Nephron (organoid): Measurements from ENCODE around the gene PEF1.

Experiments
- H3K27ac Mint-ChIP-seq, 3 experiments: 2 replicates each; pipeline ENCODE4 v1.8.0; 2020; ENCODE audit warnings: mixed read lengths in 3 of 3, mild to moderate bottlenecking in 2 of 3, moderate library complexity in 1 of 3
- H3K27me3 Mint-ChIP-seq: 2 replicates; pipeline ENCODE4 v1.8.0; 2021; ENCODE audit warnings: low read depth, mild to moderate bottlenecking, moderate library complexity, mixed read lengths
- H3K36me3 Mint-ChIP-seq: 2 replicates; pipeline ENCODE4 v1.8.0; 2020; ENCODE audit warnings: low read depth, mixed read lengths
- H3K4me1 Mint-ChIP-seq: 2 replicates; pipeline ENCODE4 v1.8.0; 2020; ENCODE audit warnings: mixed read lengths
- H3K4me3 Mint-ChIP-seq, 3 experiments: 2 replicates each; pipeline ENCODE4 v1.8.0; 2020; ENCODE audit warnings: mild to moderate bottlenecking in 3 of 3, mixed read lengths in 3 of 3, moderate library complexity in 2 of 3
- H3K9me3 Mint-ChIP-seq: 2 replicates; pipeline ENCODE4 v1.8.0; 2020; ENCODE audit warnings: mixed read lengths
- TF ChIP-seq, protein P1 (sequence below), 3 experiments: fragments of 200-600 bp; sonication (generic); IDR thresholded peaks; one replicate each; pipeline ENCODE4 v1.5.0; 2021; ENCODE audit warnings: antibody characterized with exemption in 3 of 3; ENCODE audit not compliant: unreplicated experiment in 3 of 3

Gene PEF1

GRCh38 chr1:31642366-31642765 is 2.3 kb downstream of the PEF1 start:
- Mint-ChIP-seq H3K9me3 (no peaks in the 10 kb centered on the region), H3K27me3 (no peaks in the 10 kb centered on the region), H3K27ac (no peak overlapping the region), H3K36me3 (no peaks in the 10 kb centered on the region), H3K4me1 (peaks cover 44% of the 10 kb centered on the region), H3K4me3 (peak overlapping the region; percentile 17 to 54 (median 31))
- TF ChIP-seq, protein P1, sequence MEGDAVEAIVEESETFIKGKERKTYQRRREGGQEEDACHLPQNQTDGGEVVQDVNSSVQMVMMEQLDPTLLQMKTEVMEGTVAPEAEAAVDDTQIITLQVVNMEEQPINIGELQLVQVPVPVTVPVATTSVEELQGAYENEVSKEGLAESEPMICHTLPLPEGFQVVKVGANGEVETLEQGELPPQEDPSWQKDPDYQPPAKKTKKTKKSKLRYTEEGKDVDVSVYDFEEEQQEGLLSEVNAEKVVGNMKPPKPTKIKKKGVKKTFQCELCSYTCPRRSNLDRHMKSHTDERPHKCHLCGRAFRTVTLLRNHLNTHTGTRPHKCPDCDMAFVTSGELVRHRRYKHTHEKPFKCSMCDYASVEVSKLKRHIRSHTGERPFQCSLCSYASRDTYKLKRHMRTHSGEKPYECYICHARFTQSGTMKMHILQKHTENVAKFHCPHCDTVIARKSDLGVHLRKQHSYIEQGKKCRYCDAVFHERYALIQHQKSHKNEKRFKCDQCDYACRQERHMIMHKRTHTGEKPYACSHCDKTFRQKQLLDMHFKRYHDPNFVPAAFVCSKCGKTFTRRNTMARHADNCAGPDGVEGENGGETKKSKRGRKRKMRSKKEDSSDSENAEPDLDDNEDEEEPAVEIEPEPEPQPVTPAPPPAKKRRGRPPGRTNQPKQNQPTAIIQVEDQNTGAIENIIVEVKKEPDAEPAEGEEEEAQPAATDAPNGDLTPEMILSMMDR (IDR thresholded peaks at IDR 0.05; ENCODE audit: unreplicated experiment in 3 of 3), result no peak

- Mint-ChIP-seq H3K4me3 (no peak overlapping the region), H3K9me3 (no peaks in the 10 kb centered on the region), H3K27me3 (no peaks in the 10 kb centered on the region), H3K36me3 (no peaks in the 10 kb centered on the region), H3K27ac (no peak overlapping the region), H3K4me1 (peaks cover 37% of the 10 kb centered on the region)
- TF ChIP-seq, protein P1 (IDR thresholded peaks at IDR 0.05; ENCODE audit: unreplicated experiment in 3 of 3), result no peak
Measured at GRCh38 chr1:31640964-31641363, 3.7 kb downstream of the PEF1 start.

DNA sequence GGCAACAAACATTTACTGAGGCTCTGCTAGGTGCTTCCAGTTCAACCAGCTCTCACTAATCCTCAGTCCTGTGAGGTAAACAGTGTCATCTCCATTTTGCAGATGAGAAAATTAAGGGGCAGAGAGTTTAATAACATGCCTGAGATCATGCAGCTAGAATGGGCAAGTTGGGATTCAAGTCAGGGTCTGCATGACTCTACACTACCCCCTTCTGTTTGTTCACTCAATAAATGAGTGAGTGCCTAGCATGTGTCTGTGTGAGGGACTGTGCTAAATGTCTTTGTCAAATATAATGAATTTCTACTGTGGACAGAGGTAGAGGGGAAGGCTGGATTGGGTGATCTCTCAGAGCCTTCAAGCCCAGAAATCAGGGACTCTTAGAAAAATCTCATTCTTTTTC is 4.5 kb downstream of the PEF1 start:
- no peak overlapping the region for H3K27ac Mint-ChIP-seq
- H3K9me3 Mint-ChIP-seq, result no peaks in the 10 kb centered on the region
- H3K4me3 Mint-ChIP-seq, result no peak overlapping the region
- H3K27me3 Mint-ChIP-seq, result no peaks in the 10 kb centered on the region
- H3K4me1 Mint-ChIP-seq, result peaks cover 36% of the 10 kb centered on the region
- TF ChIP-seq, protein P1 (IDR thresholded peaks at IDR 0.05; ENCODE audit: unreplicated experiment in 3 of 3), result no peak
- no peaks in the 10 kb centered on the region for H3K36me3 Mint-ChIP-seq

GRCh38 chr1:31639543-31639942 is 5.1 kb downstream of the PEF1 start:
- Mint-ChIP-seq H3K4me1 (peaks cover 31% of the 10 kb centered on the region), H3K27ac (no peak overlapping the region), H3K27me3 (no peaks in the 10 kb centered on the region), H3K4me3 (no peak overlapping the region), H3K36me3 (peaks cover 2% of the 10 kb centered on the region), H3K9me3 (no peaks in the 10 kb centered on the region)
- TF ChIP-seq, protein P1 (IDR thresholded peaks at IDR 0.05; ENCODE audit: unreplicated experiment in 3 of 3), result no peak

- Mint-ChIP-seq H3K4me3 (peak overlapping the region in 1 of 3 experiments; percentile 24), H3K36me3 (peaks cover 3% of the 10 kb centered on the region), H3K27me3 (no peaks in the 10 kb centered on the region), H3K27ac (peak overlapping the region in 2 of 3 experiments; percentile 4 to 40), H3K4me1 (peaks cover 23% of the 10 kb centered on the region), H3K9me3 (no peaks in the 10 kb centered on the region)
- TF ChIP-seq, protein P1 (IDR thresholded peaks at IDR 0.05; ENCODE audit: unreplicated experiment in 3 of 3), result no peak
Measured at GRCh38 chr1:31637915-31638673, 6.6 kb downstream of the PEF1 start.

- TF ChIP-seq, protein P1 (IDR thresholded peaks at IDR 0.05; ENCODE audit: unreplicated experiment in 3 of 3), result no peak
- Mint-ChIP-seq H3K4me1 (peaks cover 17% of the 10 kb centered on the region), H3K27me3 (no peaks in the 10 kb centered on the region), H3K9me3 (no peaks in the 10 kb centered on the region), H3K4me3 (no peak overlapping the region), H3K36me3 (peaks cover 24% of the 10 kb centered on the region), H3K27ac (no peak overlapping the region)
Measured at GRCh38 chr1:31633117-31633516, 11.6 kb downstream of the PEF1 start.
